Upper lobe of left lung (tissue), 4 donors: ENCODE results near the gene MESD.

Experiments used
- CTCF ChIP-seq, 6 experiments: fragments of 450-650 bp in 4 of 6; fragments of 200-600 bp in 2 of 6; sonication (generic) in 2 of 6; IDR thresholded peaks; one replicate each; pipeline ENCODE4 v1.5.1; 2016 to 2019; ENCODE audit warnings: antibody characterized with exemption in 6 of 6
- EP300 ChIP-seq, 4 donors: sonication (generic); formaldehyde crosslinking; IDR thresholded peaks; one replicate each; pipeline ENCODE4 v1.5.1; 2017; ENCODE audit warnings: antibody characterized with exemption in 4 of 4, control low read depth in 2 of 4
- POLR2A ChIP-seq, 4 donors: fragments of 450-650 bp; IDR thresholded peaks; one replicate each; pipeline ENCODE4 v1.5.1; 2016 to 2017; ENCODE audit warnings: antibody characterized with exemption in 4 of 4, mild to moderate bottlenecking in 2 of 4
- POLR2AphosphoS5 ChIP-seq, 2 donors: sonication (generic); formaldehyde crosslinking; IDR thresholded peaks; one replicate each; pipeline ENCODE4 v1.5.1; 2017; ENCODE audit warnings: antibody characterized with exemption in 2 of 2

- TF ChIP-seq CTCF (IDR thresholded peaks at IDR 0.05) (peak; percentile 37 to 77 (median 66)), POLR2A (IDR thresholded peaks at IDR 0.05) (no peak), EP300 (IDR thresholded peaks at IDR 0.05) (no peak), POLR2AphosphoS5 (IDR thresholded peaks at IDR 0.05) (no peak)
These were observed 12.0 kb downstream of the MESD start for GRCh38 chr15:80977627-80978036.
